Stimulated activated CD4-positive, alpha-beta T cell treated with anti-CD3 and anti-CD28 coated beads, Interleukin-15, amount 100 ng/mL, for 24 hours (primary cell): ENCODE results near the gene CALM3.
A peak's percentile ranks its signal among the peaks of the same experiment; 100 is the strongest.
"Not testable (repeated sequence)": the region's sequence is repeated elsewhere in the genome, so short reads cannot be mapped to it uniquely, and the experiment has no call there.

Experiments used
- DNase-seq: peaks from one replicate; pipeline ENCODE4 v3.0.0-alpha.2; 2020

Gene CALM3

DNA sequence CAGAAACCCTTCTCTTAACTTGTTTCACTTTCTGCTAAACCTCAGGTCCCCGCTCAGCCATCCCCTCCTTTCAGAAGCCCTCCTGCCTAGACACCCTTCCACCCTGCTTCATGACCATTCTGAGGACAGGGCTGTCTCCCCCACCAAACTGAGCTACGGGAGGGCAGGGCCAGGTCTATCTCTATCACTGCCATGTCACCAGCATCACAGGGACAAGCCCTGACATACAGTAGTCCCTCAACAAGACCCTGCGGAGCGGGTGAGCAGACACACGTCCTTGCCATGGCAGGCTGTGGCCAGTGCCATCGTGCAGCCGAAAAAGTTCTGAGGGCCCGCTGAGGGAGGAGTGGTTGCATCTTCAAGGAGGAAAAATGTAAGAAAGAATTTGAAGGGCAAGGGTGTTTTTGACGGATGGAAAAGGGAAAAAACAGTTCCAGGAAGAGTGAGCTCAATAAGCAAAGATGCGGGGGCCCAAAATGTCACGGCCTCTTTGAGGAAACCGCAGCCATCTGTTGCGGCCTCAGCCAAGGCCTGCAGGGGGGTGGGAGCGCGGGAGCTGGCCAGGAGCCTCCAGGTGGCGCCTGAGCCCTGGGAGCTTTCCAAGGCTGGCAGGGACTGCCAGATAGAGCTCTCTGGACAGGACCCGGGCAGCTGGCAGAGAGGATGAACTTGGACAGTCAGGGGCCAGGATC is 15.6 kb downstream of the CALM3 start:
- peak; percentile 80 for DNase-seq

DNA sequence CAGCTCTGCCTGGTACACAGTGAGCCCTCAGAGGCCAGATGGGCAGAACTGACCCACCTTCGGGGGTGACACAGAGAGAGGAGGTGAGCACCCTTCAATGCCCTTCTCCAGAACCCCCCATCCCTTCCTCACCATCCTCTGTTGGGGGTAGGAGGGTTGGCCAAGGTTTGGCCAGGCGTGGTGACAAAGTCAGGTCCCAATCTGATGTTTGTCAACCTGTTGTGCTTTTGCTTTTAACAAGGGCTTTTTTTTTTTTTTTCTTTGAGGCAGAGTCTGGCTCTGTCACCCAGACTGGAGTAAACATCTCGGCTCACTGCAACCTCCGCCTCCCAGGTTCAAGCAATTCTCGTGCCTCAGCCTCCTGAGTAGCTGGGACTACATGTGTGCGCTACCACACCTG is 16.5 kb downstream of the CALM3 start:
- DNase-seq: no peak

DNA sequence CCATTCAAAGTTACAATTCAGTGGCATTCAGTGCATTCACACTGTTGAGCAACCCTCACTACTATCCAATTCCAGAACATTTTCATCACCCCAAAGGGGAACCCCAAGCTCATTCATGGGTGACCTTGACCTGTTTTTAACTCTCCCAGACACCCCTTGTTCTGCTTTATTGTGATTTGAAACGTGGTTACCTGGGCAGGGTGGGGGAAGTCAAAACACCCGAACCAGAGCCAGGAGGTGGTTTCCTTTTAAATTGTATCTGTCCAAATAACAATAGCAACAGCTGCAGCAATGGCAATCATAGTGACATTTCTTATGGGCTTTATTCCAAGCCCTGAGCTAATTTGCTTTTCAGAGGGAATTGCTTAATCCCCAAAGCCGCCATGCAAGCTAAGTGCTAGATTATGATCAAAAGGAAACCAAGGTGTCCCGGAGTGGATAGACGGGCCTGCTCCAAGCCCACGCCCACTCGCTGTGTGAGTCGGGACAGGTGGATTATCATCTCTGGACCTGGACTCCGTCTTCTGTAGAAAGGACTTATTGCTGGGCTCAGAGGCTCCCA is 17.6 kb downstream of the CALM3 start:
- DNase-seq: no peak

DNA sequence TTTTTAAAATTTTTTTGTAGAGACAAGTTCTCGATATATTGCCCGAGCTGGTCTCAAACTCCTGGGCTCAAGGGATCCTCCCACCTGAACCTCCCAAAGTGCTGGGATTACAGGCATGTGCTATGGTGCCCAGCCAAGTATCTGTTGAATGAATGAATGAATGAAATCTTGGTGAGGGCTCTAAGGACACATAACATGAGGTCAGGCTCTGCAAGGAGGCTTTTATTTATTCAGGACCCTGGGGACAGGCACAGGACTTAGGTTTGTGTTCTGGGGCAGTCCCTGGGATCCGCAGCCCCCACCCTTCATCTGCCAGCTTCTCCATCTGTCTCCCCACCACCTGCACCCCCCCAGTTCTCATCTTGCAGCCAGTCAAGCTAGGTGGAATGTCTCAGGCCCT is 19.1 kb downstream of the CALM3 start:
- DNase-seq: no peak

DNA sequence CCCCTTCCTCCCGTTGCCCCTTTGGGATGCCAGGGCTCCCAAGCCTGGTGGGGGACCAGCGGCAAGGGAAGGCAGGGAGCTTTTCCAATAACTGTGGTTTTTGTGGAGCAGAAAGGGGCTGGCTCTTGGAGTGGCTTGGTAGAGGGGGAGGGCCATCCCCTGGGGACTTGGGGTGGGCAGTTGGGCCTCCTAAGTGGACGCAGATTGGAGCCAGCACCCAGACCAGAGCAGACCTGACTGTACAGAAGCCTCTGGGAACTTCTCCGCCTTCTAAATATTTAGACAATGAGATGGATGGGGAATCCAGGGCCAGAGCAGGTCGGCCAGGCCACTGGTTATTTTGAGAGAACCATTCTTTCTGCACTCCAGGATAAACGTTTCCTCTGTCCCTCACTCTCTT is 19.6 kb downstream of the CALM3 start:
- DNase-seq: no peak

DNA sequence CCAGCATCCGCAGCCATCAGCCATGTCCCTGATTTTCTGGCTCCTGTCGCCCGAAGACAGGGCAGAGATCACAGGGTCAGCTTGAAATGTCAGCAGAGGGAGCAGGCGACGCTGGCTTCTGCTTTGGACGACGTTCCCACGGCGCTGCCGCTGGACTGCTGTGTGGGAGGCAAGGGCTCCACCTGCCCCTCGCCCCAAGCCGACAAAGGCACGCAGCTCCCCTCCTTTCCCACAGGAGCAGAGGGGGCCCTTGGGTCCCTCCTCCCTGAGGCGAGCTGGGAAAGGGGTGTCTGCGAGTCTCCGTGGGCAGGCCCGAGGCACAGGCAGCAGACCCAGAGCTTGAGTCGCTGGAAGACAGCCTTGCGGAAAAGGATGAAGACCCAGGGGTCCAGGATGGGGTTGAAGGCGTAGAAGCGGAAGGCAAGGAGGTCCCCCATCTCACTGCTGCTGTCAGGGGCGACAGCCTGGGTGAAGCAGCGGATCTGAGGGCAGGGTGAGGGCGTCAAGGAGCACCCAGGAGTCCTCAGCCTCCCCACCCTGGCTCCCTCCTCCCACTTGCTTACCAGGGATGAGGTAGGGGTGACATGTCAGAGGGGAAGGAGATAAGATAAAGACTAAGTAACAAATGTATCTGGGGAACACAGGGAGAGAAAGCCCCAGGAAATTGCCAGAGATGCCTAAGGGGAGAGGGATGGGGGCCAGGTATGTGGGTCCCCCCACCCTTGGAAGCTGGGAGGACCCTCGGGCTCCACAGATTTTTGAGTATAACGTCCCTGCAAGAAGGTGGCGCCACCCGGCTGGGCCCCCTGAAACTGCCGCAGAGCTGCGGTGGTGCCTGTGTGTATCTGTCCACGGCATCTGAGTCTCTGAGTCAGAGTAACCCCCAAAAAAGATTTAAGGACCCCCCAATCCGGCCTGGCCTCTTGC is 20.3 kb downstream of the CALM3 start:
- DNase-seq: no peak

DNA sequence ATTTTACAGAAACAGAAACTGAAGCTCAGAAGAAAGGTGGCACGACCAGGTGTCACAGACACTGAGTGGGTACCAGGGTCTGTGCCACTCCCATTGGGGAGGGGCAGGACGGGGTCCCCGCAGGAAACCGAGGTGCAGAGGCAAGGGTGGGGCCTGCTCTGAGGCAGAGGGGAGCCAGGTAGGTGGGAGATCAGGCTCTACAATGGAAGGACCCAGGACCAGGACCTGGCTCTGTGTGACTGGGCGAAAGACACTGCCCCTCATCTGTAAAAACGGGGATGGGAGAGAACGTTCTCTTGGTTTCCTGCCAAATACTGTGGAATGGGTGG is 21.0 kb downstream of the CALM3 start:
- DNase-seq: no peak

DNA sequence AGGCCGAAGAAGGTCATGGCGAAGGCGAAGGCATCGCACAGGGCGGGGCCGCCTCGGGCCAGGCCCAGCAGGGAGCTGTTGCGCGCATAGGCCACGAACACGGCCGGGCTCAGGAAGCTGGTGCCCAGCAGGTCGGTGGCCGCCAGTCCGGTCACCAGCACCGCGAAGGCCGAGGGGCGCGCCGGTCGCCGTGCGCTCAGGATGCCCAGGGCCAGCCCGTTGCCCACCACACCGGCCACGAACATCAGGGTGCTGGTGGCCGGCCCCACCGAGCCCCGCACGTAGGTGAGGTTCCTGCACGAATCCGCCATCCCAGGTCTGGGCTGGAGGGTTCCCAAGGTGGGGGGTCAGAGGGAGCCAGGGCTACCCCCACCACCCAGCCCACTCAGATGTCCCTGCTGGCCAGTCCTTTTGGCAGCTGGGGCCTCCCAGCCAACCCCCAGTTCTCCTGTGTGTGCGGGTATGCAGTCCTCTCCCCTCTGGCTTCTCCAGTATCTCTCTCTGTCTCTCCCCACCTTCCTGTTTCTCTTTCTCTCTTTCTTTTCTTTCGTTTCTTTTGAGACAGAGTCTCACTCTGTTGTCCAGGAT is 22.9 kb downstream of the CALM3 start:
- DNase-seq: no peak

DNA sequence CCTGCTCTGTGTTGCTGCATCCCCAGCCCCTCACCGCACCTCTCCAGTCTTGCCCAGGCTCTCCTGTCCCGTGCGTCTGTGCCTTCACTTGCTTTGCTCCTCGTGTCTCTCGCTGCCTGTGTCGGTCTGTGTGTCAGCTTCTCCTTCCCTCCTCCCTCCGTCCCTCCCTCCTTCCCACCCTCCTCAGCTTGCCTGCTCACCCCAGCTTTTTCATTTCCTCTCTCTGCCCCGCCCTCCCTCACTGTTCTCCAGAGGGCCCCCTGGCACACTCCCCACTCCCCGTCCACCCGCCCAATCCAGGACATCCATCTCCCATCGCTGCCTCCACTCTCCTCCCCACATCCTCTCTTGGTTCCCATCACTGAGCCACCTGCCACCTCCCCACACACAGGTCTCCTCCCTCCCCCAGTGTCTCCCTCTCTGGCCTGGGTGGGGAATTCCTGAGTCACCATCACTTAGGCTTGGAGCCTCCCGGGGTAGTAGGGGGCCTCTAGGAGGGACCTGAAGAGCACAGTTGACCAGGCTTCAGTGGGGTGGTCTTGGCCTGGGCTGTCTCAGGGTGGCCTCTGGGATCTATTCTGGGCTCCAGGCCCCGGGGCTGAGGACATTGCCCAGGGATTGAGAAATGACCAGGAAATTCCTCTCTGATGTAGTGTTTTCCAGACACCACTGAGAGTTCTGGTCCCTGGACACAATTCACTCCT is 24.0 kb downstream of the CALM3 start, which contains the start of gene PTGIR:
Gene PTGIR (minus strand): TSS at position 132 of the 704 bp plus-strand sequence. CDS start 864 bp downstream, outside the sequence.
- peak; percentile 73 for DNase-seq

DNA sequence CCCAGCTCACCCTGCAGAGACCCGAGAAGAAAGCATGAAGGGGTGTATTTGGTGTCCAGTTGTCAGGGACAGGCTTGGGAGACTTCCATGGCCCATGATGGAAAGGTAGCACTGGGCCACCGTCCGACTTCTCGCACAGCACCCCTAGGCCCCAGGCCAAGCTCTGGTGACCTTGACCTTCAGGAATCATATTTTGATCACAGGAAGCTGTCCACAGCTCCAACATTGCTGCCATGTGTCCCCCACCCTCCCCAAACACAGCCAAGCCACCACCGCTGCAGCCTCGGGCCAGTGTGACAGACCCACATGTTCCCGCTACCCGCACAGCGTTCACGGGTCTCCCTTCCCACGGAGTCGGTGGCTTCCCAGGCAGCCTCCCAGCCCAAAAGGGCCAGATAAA is 24.6 kb downstream of the CALM3 start:
- DNase-seq: no peak

DNA sequence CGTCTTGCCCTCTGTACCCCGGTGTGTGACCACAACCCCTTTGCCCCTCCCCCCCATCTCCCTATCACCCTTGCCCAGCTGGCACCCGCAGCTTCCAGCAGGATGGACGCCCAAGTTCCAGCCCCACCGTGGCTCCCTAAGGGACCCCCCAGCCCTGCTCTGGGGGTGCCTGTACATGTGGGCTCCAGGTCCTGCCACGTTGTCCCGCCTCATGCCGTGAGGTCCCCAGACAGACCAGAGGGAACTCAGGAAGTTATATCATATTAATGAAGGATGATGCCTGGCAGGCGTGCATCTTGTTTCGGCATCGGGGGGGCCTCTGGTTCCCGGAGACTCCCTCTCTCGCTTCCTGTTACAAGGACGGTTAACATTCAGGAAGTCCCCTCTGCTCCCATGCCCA is 25.3 kb downstream of the CALM3 start:
- no peak for DNase-seq

DNA sequence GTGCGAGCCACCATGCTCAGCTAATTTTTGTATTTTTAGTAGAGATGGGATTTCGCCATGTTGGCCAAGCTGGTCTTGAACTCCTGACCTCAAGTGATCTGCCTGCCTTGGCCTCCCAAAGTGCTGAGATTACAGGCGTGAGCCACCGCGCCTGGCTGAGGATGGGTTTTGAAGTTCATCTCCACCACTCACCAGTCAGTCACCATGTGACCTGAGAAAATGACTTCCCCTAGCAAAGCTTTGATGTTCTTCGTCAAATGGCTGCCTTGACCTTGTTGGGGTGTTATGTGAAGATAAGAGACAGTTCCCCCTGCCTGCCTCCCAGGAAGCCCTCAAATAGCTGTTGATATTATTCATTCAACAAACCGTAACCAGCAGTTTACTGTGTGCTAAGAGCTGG is 27.8 kb downstream of the CALM3 start:
- not testable (repeated sequence) for DNase-seq

DNA sequence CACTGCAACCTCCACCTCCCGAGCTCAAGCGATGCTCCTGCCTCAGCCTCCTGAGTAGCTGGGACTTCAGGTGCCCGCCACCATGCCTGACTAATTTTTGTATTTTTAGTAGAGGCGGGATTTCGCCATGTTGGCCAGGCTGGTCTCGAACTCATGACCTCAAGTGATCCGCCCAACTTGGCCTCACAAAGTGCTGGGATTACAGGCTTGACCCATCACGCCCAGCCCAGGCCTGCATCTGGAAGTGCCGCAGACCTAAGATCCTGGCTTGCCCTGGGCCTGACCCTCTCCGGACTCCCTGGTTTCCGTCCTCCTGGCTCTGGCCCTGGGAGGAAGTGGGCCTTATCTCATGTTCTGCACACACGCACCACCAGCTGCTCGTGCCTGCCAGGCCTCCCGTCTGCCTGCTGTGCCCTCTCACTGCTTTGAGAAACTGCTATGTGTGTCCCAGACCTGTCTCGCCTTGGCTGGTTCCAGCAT is 28.5 kb downstream of the CALM3 start:
- no peak for DNase-seq

DNA sequence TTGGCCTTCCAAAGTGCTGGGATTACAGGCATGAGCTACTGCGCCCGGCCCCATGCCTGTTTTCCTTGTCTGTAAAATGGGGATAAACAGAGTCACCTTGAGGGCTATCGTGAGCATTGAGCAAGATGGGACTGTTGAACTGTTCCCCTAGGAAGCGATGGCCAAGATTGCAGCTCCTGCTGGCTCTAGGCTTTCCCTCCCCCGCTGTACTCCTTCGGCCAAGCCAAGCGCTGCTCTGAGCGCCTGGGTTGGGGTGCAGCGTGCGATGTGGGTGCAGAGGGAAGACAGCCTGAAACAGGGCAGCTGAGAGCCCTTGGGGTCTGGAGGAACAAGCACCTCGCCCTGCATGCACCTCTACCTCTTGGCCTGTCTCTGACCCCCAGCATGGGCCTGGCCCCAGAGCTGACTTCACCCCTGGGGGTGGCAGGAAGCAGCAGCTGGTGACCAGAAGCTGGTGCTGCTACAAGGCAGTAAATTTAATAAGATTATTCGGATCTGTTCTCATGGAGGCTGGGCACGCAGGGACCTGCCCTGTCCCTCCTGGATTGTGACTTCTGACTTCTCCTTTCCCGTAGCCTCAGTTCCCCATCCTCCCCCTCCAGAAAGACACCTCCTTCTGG is 29.6 kb downstream of the CALM3 start:
- no peak for DNase-seq

DNA sequence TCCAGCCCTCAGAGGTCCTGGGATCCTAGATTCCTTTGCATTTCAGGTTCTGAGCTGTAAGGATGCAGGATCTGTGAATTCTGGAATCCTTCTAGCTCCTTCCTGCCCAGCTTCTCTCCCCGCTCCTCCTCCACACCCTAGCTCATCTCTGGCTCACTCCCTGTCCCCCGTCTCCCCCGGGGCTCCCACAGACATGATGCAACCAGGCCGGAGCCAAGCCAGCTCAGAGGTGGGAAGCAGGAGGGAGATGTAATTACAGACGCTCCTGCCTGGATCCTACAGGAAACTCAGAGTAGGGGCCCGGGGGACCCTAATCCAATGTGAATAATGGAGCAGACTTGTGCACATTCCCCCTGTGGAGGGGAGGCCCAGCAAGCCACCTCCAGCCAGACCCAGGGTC is 30.4 kb downstream of the CALM3 start:
- no peak for DNase-seq

DNA sequence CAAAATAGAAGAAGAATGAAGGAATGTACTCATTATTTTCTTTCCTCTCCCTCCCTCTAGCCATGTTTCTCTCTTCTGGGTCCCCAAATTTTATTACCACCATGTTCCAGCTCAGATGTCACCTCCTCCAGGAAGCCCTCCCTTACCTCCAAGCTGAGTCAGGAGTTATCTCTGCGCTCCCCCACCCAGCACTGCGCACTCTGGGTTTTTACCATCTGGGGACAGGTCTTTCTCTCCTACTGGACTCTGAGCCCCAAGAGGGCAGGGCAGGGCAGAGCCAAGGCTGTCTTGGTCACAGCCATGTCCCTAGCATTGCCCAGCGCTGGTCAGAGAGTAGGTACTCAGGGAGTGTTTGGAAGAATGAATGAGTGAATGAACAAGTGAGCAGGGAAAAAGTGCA is 32.0 kb downstream of the CALM3 start:
- DNase-seq: no peak

DNA sequence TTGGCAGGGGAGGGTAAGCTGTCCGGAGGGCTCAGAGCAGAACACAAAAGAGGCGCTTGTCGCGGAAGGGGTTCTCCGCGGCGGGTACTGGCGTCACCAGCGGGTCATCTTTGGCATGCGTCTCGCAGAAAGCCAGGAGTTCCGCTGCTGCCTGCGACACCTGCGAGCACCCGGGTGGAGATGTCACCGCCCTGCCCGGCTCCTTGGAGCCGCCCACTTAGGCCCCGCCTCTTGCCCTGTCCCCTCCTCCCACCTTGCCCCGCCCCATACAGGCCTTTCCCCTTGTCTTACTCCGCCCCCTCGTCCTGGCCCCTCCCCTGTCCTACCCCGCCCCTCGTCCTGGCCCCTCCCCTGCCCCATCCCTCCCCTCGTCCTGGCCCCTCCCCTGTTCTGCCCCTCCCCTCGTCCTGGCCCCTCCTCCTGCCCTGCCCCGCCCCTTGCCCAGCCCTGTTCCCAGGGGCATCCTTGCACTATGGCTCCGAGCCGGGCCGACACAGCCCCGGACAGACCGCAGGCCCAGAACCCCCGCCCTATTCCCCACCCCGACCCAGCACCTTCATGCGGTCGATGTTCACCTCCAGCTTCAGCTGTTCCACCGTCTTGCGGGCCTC is 33.0 kb downstream of the CALM3 start:
- peak; percentile 96 for DNase-seq

DNA sequence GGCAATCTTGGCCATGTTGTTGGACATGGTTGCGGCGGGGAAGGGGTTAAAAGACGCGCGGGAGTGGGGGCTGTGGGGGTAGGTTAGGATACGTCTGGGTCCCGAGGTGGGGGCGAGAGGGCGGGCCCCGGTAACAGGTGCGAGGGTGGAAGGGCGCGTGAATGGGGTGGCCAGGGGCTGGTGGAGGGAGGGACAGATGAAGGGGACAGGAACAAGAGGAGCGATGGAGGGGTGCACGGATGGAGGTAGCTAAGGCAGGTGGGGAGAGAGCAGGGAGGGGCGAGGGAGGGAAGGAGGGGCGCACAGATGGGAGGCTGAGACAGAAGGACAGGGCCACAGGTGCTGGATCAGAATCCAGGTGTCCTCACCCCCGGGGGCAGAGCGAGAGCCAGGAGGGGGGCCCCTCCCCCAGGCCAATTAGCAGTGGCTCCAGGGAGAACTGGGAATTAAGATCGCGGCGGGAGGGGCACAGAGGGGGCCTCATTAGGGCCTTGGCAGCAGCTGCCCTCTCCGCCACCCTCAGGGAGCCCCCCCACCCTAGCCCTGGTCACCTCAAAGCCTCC is 33.6 kb downstream of the CALM3 start:
- no peak for DNase-seq

DNA sequence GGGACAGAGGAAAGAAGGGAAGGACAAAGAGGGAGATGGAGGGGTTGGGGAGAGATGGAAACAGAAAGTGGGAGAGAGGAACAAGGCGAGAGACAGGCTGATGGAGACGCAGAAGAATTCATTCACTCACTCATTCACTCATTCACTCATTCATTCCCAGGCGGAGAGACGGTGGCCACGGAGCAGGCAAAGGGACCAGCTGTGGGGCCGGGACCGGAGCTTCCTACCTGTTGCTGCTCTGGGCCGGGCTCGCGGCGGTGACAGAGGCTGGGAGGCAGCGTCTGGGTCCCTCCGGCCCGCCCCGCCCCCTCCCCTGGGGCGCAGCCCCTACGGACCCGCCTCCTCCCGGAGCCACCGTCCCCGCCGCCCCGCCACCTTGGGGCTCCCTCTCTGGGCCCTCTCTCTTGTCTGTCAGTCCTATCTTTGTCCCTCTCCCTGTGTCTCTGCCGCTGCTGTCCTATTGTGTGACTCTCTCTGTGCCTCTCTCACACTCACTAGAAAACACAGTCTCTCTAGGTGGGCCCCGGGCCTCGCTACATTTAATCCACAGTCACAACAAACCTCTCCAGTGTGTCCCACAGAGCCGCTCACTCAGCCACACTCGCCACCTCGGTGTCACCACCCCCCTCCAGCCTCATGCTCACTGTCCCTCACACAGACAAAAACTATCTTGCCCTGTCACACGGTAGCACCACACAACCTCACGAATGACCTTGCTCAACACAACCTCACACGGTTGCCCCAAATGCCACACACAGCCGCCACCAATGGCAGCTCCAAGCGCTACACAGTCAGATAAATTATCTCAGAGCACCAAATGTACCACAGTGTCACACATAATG is 35.0 kb downstream of the CALM3 start, which contains the start of gene GNG8:
Gene GNG8 (minus strand): TSS at position 283 of the 842 bp plus-strand sequence. CDS start 1,520 bp downstream, outside the sequence.
- DNase-seq: peak; percentile 46

DNA sequence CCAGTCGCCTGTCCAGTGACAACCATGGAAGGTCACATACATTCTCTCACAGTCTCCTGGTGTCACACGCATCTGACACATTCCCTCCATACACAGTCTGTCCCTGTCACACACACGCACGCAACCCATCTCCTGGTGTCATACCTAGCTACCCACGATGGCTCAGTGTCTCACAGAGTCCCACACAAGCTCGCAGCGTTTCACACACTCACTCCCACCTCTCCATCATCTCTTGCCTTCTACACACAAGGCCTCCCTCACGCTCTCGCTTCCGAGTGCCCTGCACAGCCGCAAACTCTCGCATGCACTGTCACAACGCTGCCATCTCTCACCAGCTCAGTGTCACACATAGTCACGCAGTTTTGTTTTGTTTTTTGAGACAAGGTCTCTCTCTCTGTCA is 36.1 kb downstream of the CALM3 start:
- DNase-seq: peak; percentile 43
